Measurements from ENCODE around the gene PRIMA1. TPM values are rescaled to one million over a fixed set of nuclear protein-coding genes. Genes with fewer than 3 reads are reported as not detected.

Gene PRIMA1
- total and polyA plus RNA-seq, 9 of the 15 experiments (the other 6 are each of a cell fraction or from before 2014, with no cell fraction given) = not detected

- no peak for TF ChIP-seq NFE2 (IDR thresholded peaks at IDR 0.05; ENCODE audit: low read depth)
- no peak for TF ChIP-seq RBM25 (IDR thresholded peaks at IDR 0.05; ENCODE audit: low read depth, low read length, severe bottlenecking)
- TF ChIP-seq ZNF655 (CRISPR knock-in tag; IDR thresholded peaks at IDR 0.05) = no peak
- no peak for TF ChIP-seq DDX20 (tag; IDR thresholded peaks at IDR 0.05; ENCODE audit: low read depth)
- TF ChIP-seq CAMTA2 (CRISPR knock-in tag; conservative IDR thresholded peaks at IDR 0.05) = no peak
Measured at GRCh38 chr14:93741556-93742230, 46.6 kb downstream of the PRIMA1 start (continued).

GRCh38 chr14:93737634-93738033, 50.7 kb downstream of the PRIMA1 start:
- intact Hi-C loops (cut with micrococcal nuclease) (no loop called here), in situ Hi-C loops (cut with MboI) (no loop called here)
- no peaks in the 10 kb centered on the region; a peak in 2 of 5 replicates for H3K4me1 ChIP-seq (replicated peaks in 1 of 2; ENCODE audit: control insufficient read depth in 2 of 2, insufficient read depth in 2 of 2, low read length in 2 of 2)
- no peaks in the 10 kb centered on the region for H3K9me3 ChIP-seq (replicated peaks; ENCODE audit: control insufficient read depth, insufficient read depth, low read depth, low read length)
- H3K79me2 ChIP-seq (ENCODE audit: control insufficient read depth, insufficient read depth, low read length) = no peaks in the 10 kb centered on the region
- H3K4me3 ChIP-seq = no peak overlapping the region
- no peak overlapping the region for H3K4me2 ChIP-seq (ENCODE audit: insufficient read depth, low read length)
- POLR2A ChIA-PET = no interaction called here
- H3K9ac ChIP-seq (ENCODE audit: insufficient read depth in 1 of 2, low read depth in 2 of 2, low read length in 2 of 2) = no peak overlapping the region
- H2AFZ ChIP-seq (ENCODE audit: low read depth, low read length) = no peak overlapping the region
- FAIRE-seq (no peak), DNase-seq (ENCODE audit: extremely low read depth in 1 of 4, low spot score in 3 of 4) (no peak), ATAC-seq (no peak)
- 0 out of 2 replicates have a peak, but pooled peaks have one; percentile 16 for TF ChIP-seq NFIC (IDR thresholded peaks at IDR 0.05)
- no peak for TF ChIP-seq RB1 (IDR thresholded peaks at IDR 0.05; ENCODE audit: low read depth)
- BruUV-seq (replicated peaks) = no TSS peak
- H3K27ac ChIP-seq (ENCODE audit: extremely low read depth, low read depth, low read length) = no peak overlapping the region
- H3K36me3 ChIP-seq (ENCODE audit: control insufficient read depth, insufficient read depth, low read length) = no peaks in the 10 kb centered on the region
- no peaks in the 10 kb centered on the region for H4K20me1 ChIP-seq (replicated peaks; ENCODE audit: control insufficient read depth, insufficient read depth, low read length)
- peaks cover 0 to 10% of the 10 kb centered on the region in 2 experiments; a peak in 1 of 5 replicates for H3K27me3 ChIP-seq (ENCODE audit: control insufficient read depth in 2 of 2, insufficient read depth in 2 of 2, low read length in 2 of 2)
- H3K9me1 ChIP-seq (ENCODE audit: control insufficient read depth, insufficient read depth, low read length) = no peaks in the 10 kb centered on the region
- CTCF ChIA-PET (ENCODE audit: low intra/inter-chr PET ratio) = no interaction called here
- WGBS (ENCODE audit: insufficient coverage, low coverage, missing lambda C conversion rate) = 0% methylated on average over 6 of the region's 11 CpGs
